ENCODE data around the gene CASP9.

Gene CASP9

GRCh38 chr1:15444468-15445389 lies 79.3 kb downstream of the CASP9 start:
- no peak for DNase-seq (ENCODE audit: low read depth)
- no peak for TF ChIP-seq CTCF (conservative IDR thresholded peaks at IDR 0.05; ENCODE audit: control insufficient read depth, insufficient read depth, low read depth, low read length)
- no peak overlapping the region for H3K4me3 ChIP-seq (ENCODE audit: control insufficient read depth, low read depth, low read length)

- no peak for TF ChIP-seq CTCF (conservative IDR thresholded peaks at IDR 0.05; ENCODE audit: control insufficient read depth, insufficient read depth, low read depth, low read length)
- no peak for DNase-seq (ENCODE audit: low read depth)
- H3K4me3 ChIP-seq (ENCODE audit: control insufficient read depth, low read depth, low read length) = no peak overlapping the region
Observed at GRCh38 chr1:15443281-15443680, 80.7 kb downstream of the CASP9 start.

GRCh38 chr1:15442759-15443158 lies 81.3 kb downstream of the CASP9 start:
- H3K4me3 ChIP-seq (ENCODE audit: control insufficient read depth, low read depth, low read length) = no peak overlapping the region
- no peak for DNase-seq (ENCODE audit: low read depth)
- no peak for TF ChIP-seq CTCF (conservative IDR thresholded peaks at IDR 0.05; ENCODE audit: control insufficient read depth, insufficient read depth, low read depth, low read length)

GRCh38 chr1:15442119-15442518 lies 81.9 kb downstream of the CASP9 start:
- DNase-seq (ENCODE audit: low read depth) = no peak
- no peak for TF ChIP-seq CTCF (conservative IDR thresholded peaks at IDR 0.05; ENCODE audit: control insufficient read depth, insufficient read depth, low read depth, low read length)
- H3K4me3 ChIP-seq (ENCODE audit: control insufficient read depth, low read depth, low read length) = no peak overlapping the region

Measured in fibroblast of mammary gland (primary cell).